ENCODE data around the gene PDIK1L. TPM values are rescaled to one million over a fixed set of nuclear protein-coding genes. Genes with fewer than 3 reads are reported as not detected.

The PDIK1L gene
- total RNA-seq, 4 donors from 2014 or later, result 5.4 to 9.0 (median 7.1) TPM

GRCh38 chr1:26163684-26164035 is 52.0 kb downstream of the PDIK1L start:
- Histone ChIP-seq H3K36me3 (no peaks in the 10 kb centered on the region), H3K27me3 (peaks cover 0 to 22% of the 10 kb centered on the region in 2 donors), H3K9me3 (no peaks in the 10 kb centered on the region), H3K27ac (peak overlapping the region in 1 of 4 donors; percentile 82), H3K4me1 (peaks cover 0 to 32% (median 9%) of the 10 kb centered on the region in 4 donors), H3K4me3 (peak overlapping the region; percentile 31 to 54 (median 36))
- DNase-seq (ENCODE audit: low spot score in 2 of 2), result no peak
- TF ChIP-seq EP300 (IDR thresholded peaks at IDR 0.05) (no peak), POLR2A (IDR thresholded peaks at IDR 0.05) (no peak), CTCF (IDR thresholded peaks at IDR 0.05) (no peak)
- 75 to 78% methylated on average over 9 of the region's 9 CpGs for WGBS, 2 donors

GRCh38 chr1:26164036-26164860 is 52.6 kb downstream of the PDIK1L start:
- no peak for TF ChIP-seq POLR2A (IDR thresholded peaks at IDR 0.05)
- TF ChIP-seq CTCF (IDR thresholded peaks at IDR 0.05), result peak; percentile 78 to 92 (median 89)
- no peaks in the 10 kb centered on the region for H3K9me3 ChIP-seq
- peaks cover 0 to 17% of the 10 kb centered on the region in 2 donors for H3K27me3 ChIP-seq
- WGBS, 2 donors, result 14 to 25% methylated on average over 29 to 49 of the region's 72 CpGs
- H3K4me1 ChIP-seq, result peaks cover 0 to 38% (median 9%) of the 10 kb centered on the region in 4 donors
- no peaks in the 10 kb centered on the region for H3K36me3 ChIP-seq
- H3K27ac ChIP-seq, result peak overlapping the region; percentile 20 to 82 (median 54)
- no peak for DNase-seq (ENCODE audit: low spot score in 2 of 2)
- H3K4me3 ChIP-seq, result peak overlapping the region; percentile 31 to 54 (median 36)

- peaks cover 0 to 42% (median 9%) of the 10 kb centered on the region in 4 donors for H3K4me1 ChIP-seq
- peak overlapping the region; percentile 20 to 82 (median 54) for H3K27ac ChIP-seq
- 61 to 71% methylated on average over 19 of the region's 19 CpGs for WGBS, 2 donors
- peaks cover 0 to 8% of the 10 kb centered on the region in 2 donors for H3K27me3 ChIP-seq
- peak overlapping the region in 2 of 4 donors; percentile 37 to 54 for H3K4me3 ChIP-seq
- TF ChIP-seq EP300 (IDR thresholded peaks at IDR 0.05), result no peak
- TF ChIP-seq POLR2A (IDR thresholded peaks at IDR 0.05), result no peak
- no peak for TF ChIP-seq CTCF (IDR thresholded peaks at IDR 0.05)
- no peaks in the 10 kb centered on the region for H3K9me3 ChIP-seq
- no peak for DNase-seq (ENCODE audit: low spot score in 2 of 2)
- H3K36me3 ChIP-seq, result no peaks in the 10 kb centered on the region
Measured at GRCh38 chr1:26164861-26165842, 53.5 kb downstream of the PDIK1L start.

- no peak for DNase-seq (ENCODE audit: low spot score in 2 of 2)
- H3K4me1 ChIP-seq, result peaks cover 0 to 42% (median 11%) of the 10 kb centered on the region in 4 donors
- no peak overlapping the region for H3K27ac ChIP-seq
- peaks cover 0 to 10% (median 0%) of the 10 kb centered on the region in 3 donors for H3K36me3 ChIP-seq
- no peaks in the 10 kb centered on the region for H3K27me3 ChIP-seq
- H3K4me3 ChIP-seq, result no peak overlapping the region
- no peaks in the 10 kb centered on the region for H3K9me3 ChIP-seq
- TF ChIP-seq CTCF (IDR thresholded peaks at IDR 0.05) (no peak), EP300 (IDR thresholded peaks at IDR 0.05) (no peak), POLR2A (IDR thresholded peaks at IDR 0.05) (no peak)
- WGBS, 2 donors, result 76 to 82% methylated on average over 4 of the region's 4 CpGs
Measured at GRCh38 chr1:26166719-26167281, 55.2 kb downstream of the PDIK1L start.

Measured in tibial nerve (tissue), 4 donors.